ENCODE data around the gene DDX21. TPM values are rescaled to one million over a fixed set of nuclear protein-coding genes. Genes with fewer than 3 reads are reported as not detected.

The DDX21 gene
- 29.9 and 66.2 TPM in 2 replicates for total RNA-seq

GRCh38 chr10:68955832-68956532 is at the start of gene DDX21:
TSS of gene DDX21 (plus strand) at chr10:68956170. CDS start at chr10:68956226, 56 bp downstream.

GRCh38 chr10:68988530-68989316 is 32.8 kb downstream of the DDX21 start, which contains the start of gene KIFBP:
TSS of gene KIFBP (plus strand) at chr10:68988803. CDS start at chr10:68988833, 30 bp downstream.

Other genes with a start within 250 kb of the DDX21 start
- gene CCAR1, start 234.9 kb upstream of the DDX21 start, total RNA-seq = 39.6 and 39.8 TPM in 2 replicates
- 0.16 and 0.51 TPM in 2 replicates for gene STOX1, start 128.6 kb upstream of the DDX21 start, total RNA-seq
- 17.1 and 25.6 TPM in 2 replicates for gene DDX50, start 54.9 kb upstream of the DDX21 start, total RNA-seq
- 18.4 and 36.7 TPM in 2 replicates for gene KIFBP, start 32.6 kb downstream of the DDX21 start, total RNA-seq
- 50.1 and 238 TPM in 2 replicates for gene SRGN, start 131.9 kb downstream of the DDX21 start, total RNA-seq
- 14.7 and 15.3 TPM in 2 replicates for gene VPS26A, start 168.0 kb downstream of the DDX21 start, total RNA-seq
- 19.3 and 19.9 TPM in 2 replicates for gene SUPV3L1, start 224.1 kb downstream of the DDX21 start, total RNA-seq

Measured in mesangial cell (primary cell).